ENCODE results near the gene XG. TPM values are rescaled to one million over a fixed set of nuclear protein-coding genes. Genes with fewer than 3 reads are reported as not detected.

Gene XG
- total and polyA plus RNA-seq, 2 of the 8 experiments (the other 6 are each of a cell fraction or from before 2014, with no cell fraction given), result 0.33 to 0.78 TPM

DNA sequence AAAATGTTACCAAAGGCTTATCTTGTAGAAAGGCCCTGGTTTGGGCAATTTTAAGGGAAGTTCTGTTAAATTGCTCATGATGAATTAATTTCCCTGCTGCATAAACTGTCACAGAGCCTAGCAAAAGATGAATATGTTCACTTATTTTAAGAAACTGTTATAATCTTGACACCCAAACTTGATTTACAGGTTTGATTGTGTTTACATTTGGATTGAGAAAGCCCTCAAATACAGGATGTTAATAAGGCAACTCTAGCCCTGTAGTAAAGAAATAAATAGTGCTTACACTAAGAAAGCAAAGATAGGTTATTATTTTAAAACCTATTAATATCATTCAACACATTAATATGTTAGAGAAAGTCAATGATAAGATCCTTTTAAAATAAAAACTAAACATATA is 95.2 kb downstream of the XG start:
- no peak overlapping the region for H2BK12ac ChIP-seq (ENCODE audit: low read depth, low read length)
- no peaks in the 10 kb centered on the region for H3K23me2 ChIP-seq (ENCODE audit: low read depth, low read length)
- DNase-seq (ENCODE audit: low read depth in 1 of 2, low spot score in 2 of 2), result no peak
- no peak overlapping the region for H3K4me2 ChIP-seq (ENCODE audit: insufficient read depth in 1 of 2, low read depth in 2 of 2, low read length in 2 of 2)
- no peak overlapping the region for H2AFZ ChIP-seq (ENCODE audit: low read length)
- no peak overlapping the region for H3K9ac ChIP-seq (replicated peaks in 1 of 4; ENCODE audit: extremely low read depth in 1 of 4, low read depth in 3 of 4, low read length in 3 of 4)
- no peak overlapping the region for H3K4ac ChIP-seq (replicated peaks; ENCODE audit: insufficient read length, low read depth, low read length)
- H4K91ac ChIP-seq (replicated peaks; ENCODE audit: insufficient read length, low read length), result no peak overlapping the region
- no peak overlapping the region for H3K23ac ChIP-seq (ENCODE audit: insufficient read length)
- CTCF ChIA-PET (ENCODE audit: partially characterized antibody), result no interaction called here
- H3K27me3 ChIP-seq (replicated peaks in 1 of 4; ENCODE audit: control insufficient read depth in 3 of 4, extremely low read depth in 1 of 4, insufficient read depth in 3 of 4, low read length in 3 of 4), result no peaks in the 10 kb centered on the region
- no peak overlapping the region for H2BK120ac ChIP-seq (replicated peaks; ENCODE audit: low read depth, low read length)
- no peak for FAIRE-seq
- TF ChIP-seq GABPA (IDR thresholded peaks at IDR 0.05; ENCODE audit: borderline replicate concordance, insufficient read depth, low read length), result no peak
- TF ChIP-seq CBX5 (IDR thresholded peaks at IDR 0.05; ENCODE audit: low read depth, low read length), result no peak
- H3K18ac ChIP-seq (ENCODE audit: extremely low read depth, low read length), result no peak overlapping the region
- H3K4me3 ChIP-seq (ENCODE audit: extremely low read depth in 1 of 4, insufficient read depth in 2 of 4, low read depth in 3 of 4, low read length in 4 of 4), result no peak overlapping the region
- no peak overlapping the region for H2BK20ac ChIP-seq (ENCODE audit: low read length)
- no peak overlapping the region for H2BK5ac ChIP-seq (ENCODE audit: low read depth, low read length)
- H4K20me1 ChIP-seq (replicated peaks in 1 of 2; ENCODE audit: control insufficient read depth in 1 of 2, insufficient read depth in 2 of 2, low read length in 2 of 2), result no peaks in the 10 kb centered on the region
- no peak overlapping the region for H4K5ac ChIP-seq (ENCODE audit: insufficient read length, low read depth, low read length)
- POLR2A ChIA-PET (ENCODE audit: partially characterized antibody), result interaction anchor here (0.8 kb wide), 1 partner anchor 15 kb away, joined by 3 read pairs; no protein-coding TSS in a partner anchor
- H3K56ac ChIP-seq (replicated peaks; ENCODE audit: insufficient read length, low read depth, low read length), result no peak overlapping the region
- H4K8ac ChIP-seq (ENCODE audit: extremely low read depth, insufficient read depth, low read length), result no peak overlapping the region
- H3K36me3 ChIP-seq (ENCODE audit: control insufficient read depth in 2 of 4, insufficient read depth in 4 of 4, low read length in 3 of 4), result peaks cover 0 to 7% (median 3%) of the 10 kb centered on the region in 4 experiments; a peak in 3 of 8 replicates
- no peak overlapping the region for H3K27ac ChIP-seq (ENCODE audit: low read depth, low read length)
- no peak overlapping the region for H2AK5ac ChIP-seq (ENCODE audit: low read depth, low read length)
- H3K9me3 ChIP-seq (ENCODE audit: insufficient read depth in 2 of 2, low read depth in 1 of 2, low read length in 1 of 2), result no peaks in the 10 kb centered on the region
- no peak overlapping the region for H2BK15ac ChIP-seq (ENCODE audit: low read length)
- H3K4me1 ChIP-seq (replicated peaks in 1 of 4; ENCODE audit: control insufficient read depth in 3 of 4, insufficient read depth in 4 of 4, low read length in 3 of 4), result peaks cover 0 to 8% (median 2%) of the 10 kb centered on the region in 4 experiments; a peak in 3 of 7 replicates
- no peak overlapping the region for H3K14ac ChIP-seq (ENCODE audit: insufficient read length)
- no peaks in the 10 kb centered on the region for H3K79me1 ChIP-seq (ENCODE audit: low read depth, low read length)
- no peaks in the 10 kb centered on the region for H3K79me2 ChIP-seq (ENCODE audit: control insufficient read depth in 1 of 2, insufficient read depth in 2 of 2, low read length in 2 of 2)
